ENCODE measurements around the gene MICALL1.

MICALL1 gene

DNA sequence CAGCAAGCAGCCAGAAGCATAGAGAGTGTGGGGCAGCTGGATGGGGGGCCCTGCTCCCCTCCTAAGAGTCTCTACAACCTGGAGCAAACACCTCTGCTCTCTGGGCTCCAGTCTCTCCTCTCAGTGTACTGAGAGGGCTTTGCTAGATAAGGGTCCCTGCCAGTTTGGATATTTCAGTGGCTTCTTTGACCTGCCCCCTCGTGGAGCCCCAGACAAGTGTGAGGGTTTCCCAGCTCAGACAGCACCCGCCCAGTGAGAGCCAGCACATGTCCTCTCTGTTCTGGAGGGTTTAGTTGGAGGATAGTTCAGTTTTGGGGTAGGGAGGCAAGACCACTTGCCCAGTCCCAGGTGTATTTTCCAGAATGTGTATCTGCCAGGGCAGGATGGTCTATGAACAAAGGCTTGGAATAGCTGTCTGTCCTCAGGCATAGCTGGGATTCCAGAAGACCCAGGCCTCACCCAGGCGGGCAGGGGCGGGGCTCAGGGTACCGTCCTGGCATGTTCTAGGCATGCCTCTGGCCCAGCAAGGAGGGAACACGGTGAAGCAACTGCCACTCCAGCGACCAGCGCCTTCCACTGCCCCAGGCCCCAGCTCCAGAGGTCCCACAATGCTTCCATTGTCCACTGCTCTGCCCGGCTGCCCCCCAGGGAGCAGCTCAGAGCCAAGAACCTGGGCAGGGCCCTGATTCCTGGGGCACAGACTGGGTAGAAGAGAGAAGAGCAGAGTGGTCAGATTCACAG, 7.5 kb upstream of the MICALL1 start:
- no peak overlapping the region for H3K27ac ChIP-seq
- TF ChIP-seq CTCF (IDR thresholded peaks at IDR 0.05) = no peak
- no peaks in the 10 kb centered on the region for H3K9me3 ChIP-seq
- H3K27me3 ChIP-seq = no peaks in the 10 kb centered on the region
- no peak overlapping the region for H3K4me3 ChIP-seq (ENCODE audit: low read depth in 1 of 2, low read length in 1 of 2)
- no peaks in the 10 kb centered on the region for H3K36me3 ChIP-seq
- H3K4me1 ChIP-seq (ENCODE audit: control insufficient read depth in 1 of 2, insufficient read depth in 1 of 2, low read depth in 1 of 2, low read length in 1 of 2) = peaks cover 13% of the 10 kb centered on the region in 2 experiments

GRCh38 chr22:37904572-37905533, 1.2 kb upstream of the MICALL1 start:
- Histone ChIP-seq H3K9me3 (no peaks in the 10 kb centered on the region), H3K4me1 (ENCODE audit: control insufficient read depth in 1 of 2, insufficient read depth in 1 of 2, low read depth in 1 of 2, low read length in 1 of 2) (peaks cover 15 to 19% of the 10 kb centered on the region in 2 experiments), H3K27ac (no peak overlapping the region), H3K4me3 (ENCODE audit: low read depth in 1 of 2, low read length in 1 of 2) (no peak overlapping the region), H3K36me3 (no peaks in the 10 kb centered on the region), H3K27me3 (no peaks in the 10 kb centered on the region)
- no peak for TF ChIP-seq CTCF (IDR thresholded peaks at IDR 0.05)

DNA sequence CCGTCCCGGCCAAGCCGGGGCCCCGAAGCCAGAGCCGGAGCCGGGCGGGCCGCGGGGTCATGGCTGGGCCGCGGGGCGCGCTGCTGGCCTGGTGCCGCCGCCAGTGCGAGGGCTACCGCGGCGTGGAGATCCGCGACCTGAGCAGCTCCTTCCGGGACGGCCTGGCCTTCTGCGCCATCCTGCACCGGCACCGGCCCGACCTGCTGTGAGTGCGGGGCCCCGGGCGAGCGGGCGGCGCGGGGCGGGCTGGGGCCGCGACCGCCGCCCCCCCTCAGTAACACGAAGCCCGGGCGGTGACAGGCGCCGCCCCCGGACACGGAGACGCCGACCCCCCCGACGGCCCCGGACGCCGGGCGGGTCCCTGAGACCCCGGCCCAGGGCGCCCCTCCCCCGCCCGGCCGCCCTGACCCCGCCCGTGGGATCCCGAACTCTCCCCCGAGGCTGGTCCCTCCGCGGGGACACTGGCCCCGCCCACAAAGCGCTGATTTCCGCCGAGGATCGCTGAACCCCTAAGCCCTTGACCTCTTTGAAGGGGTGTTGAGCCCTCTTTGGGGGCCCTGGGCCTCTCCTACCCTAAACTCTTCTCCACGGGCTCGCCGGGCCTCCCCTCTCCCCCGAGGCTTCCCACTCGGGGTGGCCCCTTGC, 389 bp downstream of the MICALL1 start:
- peaks cover 15 to 19% of the 10 kb centered on the region in 2 experiments for H3K4me1 ChIP-seq (ENCODE audit: control insufficient read depth in 1 of 2, insufficient read depth in 1 of 2, low read depth in 1 of 2, low read length in 1 of 2)
- no peaks in the 10 kb centered on the region for H3K36me3 ChIP-seq
- peak overlapping the region; percentile 75 for H3K27ac ChIP-seq
- H3K27me3 ChIP-seq = no peaks in the 10 kb centered on the region
- TF ChIP-seq CTCF (IDR thresholded peaks at IDR 0.05) = no peak
- H3K9me3 ChIP-seq = no peaks in the 10 kb centered on the region
- peak overlapping the region; percentile 62 to 70 for H3K4me3 ChIP-seq (ENCODE audit: low read depth in 1 of 2, low read length in 1 of 2)

DNA sequence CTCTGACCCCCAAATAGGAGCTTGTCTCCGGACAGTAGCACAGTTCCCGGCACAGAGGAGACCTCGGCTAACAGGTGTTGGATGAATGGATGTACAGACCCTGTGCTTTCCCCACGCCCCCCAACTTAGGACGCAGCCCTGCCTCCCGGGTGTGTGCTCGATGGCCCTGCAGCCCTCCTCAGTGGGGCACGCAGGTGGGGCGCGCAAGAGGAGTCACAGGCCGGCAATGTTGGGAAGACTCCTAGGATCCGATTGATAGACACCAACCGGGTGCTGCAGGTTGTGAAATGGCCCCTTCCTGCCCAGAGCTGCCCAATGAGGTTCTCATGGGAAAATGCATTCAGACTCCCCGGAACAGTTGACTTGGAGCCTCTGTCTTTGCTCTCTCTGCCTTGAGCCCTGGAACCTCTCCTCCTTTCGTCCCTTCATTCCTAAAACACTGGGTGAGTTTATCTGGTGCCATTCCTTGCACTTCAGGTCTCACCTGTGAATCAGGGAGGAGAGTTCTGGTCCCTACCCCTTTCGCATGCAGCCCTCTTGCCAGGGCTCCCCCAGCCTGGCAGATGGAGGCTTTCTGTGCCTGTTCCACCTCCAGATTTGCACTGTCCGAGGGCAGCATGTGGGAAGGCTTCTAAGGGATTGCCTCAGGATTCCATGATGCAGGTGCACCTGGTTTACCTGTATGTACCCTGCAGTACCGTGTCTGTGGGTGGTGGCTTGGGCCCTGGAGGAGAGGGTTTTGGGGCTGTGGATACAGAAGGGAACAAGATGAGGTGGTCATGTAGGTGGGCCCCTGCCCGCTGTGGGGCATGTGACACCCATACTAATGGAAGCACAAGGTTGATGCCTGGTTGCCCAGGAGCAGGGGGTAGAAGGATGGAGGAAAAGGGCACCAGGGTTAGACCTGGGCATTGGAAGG, 1.2 kb downstream of the MICALL1 start:
- no peaks in the 10 kb centered on the region for H3K9me3 ChIP-seq
- no peak for TF ChIP-seq CTCF (IDR thresholded peaks at IDR 0.05)

More for the DNA sequence above, 1.2 kb downstream of the MICALL1 start:
- peak overlapping the region; percentile 75 for H3K27ac ChIP-seq
- H3K4me3 ChIP-seq (ENCODE audit: low read depth in 1 of 2, low read length in 1 of 2) = peak overlapping the region; percentile 62 to 70
- peaks cover 19 to 23% of the 10 kb centered on the region in 2 experiments for H3K4me1 ChIP-seq (ENCODE audit: control insufficient read depth in 1 of 2, insufficient read depth in 1 of 2, low read depth in 1 of 2, low read length in 1 of 2)
- H3K27me3 ChIP-seq = no peaks in the 10 kb centered on the region
- no peaks in the 10 kb centered on the region for H3K36me3 ChIP-seq

Data from neutrophil (primary cell).